GM12873 (cell line): ENCODE measurements around the gene CARS2.

Experiments
- TF ChIP-seq, protein P1 (sequence below): IDR thresholded peaks from 2 replicates; pipeline ENCODE4 v1.5.1; 2012; ENCODE audit warnings: low read depth, mild to moderate bottlenecking, moderate library complexity, low read length, control low read depth; ENCODE audit not compliant: insufficient read depth; ENCODE audit errors: missing control alignments

The CARS2 gene

DNA sequence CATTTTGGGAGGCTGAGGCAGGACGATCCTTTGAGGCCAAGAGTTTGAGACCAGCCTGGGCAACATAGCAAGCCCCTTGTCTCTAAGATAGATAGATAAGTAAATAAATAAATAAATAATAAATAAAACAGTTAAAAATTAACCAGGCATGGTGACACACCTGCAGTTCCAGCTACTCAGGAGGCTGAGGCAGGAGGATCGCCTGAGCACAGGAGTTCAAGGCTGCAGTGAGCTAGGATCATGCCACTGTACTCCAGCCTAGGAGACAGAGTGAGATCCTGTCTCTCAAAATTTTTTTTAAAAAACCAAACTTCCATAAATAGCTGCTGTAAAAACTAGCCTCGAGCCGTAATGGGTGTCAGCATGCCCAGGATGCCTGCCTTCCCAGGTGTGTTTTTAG, 104.9 kb downstream of the CARS2 start:
- TF ChIP-seq, protein P1, sequence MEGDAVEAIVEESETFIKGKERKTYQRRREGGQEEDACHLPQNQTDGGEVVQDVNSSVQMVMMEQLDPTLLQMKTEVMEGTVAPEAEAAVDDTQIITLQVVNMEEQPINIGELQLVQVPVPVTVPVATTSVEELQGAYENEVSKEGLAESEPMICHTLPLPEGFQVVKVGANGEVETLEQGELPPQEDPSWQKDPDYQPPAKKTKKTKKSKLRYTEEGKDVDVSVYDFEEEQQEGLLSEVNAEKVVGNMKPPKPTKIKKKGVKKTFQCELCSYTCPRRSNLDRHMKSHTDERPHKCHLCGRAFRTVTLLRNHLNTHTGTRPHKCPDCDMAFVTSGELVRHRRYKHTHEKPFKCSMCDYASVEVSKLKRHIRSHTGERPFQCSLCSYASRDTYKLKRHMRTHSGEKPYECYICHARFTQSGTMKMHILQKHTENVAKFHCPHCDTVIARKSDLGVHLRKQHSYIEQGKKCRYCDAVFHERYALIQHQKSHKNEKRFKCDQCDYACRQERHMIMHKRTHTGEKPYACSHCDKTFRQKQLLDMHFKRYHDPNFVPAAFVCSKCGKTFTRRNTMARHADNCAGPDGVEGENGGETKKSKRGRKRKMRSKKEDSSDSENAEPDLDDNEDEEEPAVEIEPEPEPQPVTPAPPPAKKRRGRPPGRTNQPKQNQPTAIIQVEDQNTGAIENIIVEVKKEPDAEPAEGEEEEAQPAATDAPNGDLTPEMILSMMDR, result no peak

DNA sequence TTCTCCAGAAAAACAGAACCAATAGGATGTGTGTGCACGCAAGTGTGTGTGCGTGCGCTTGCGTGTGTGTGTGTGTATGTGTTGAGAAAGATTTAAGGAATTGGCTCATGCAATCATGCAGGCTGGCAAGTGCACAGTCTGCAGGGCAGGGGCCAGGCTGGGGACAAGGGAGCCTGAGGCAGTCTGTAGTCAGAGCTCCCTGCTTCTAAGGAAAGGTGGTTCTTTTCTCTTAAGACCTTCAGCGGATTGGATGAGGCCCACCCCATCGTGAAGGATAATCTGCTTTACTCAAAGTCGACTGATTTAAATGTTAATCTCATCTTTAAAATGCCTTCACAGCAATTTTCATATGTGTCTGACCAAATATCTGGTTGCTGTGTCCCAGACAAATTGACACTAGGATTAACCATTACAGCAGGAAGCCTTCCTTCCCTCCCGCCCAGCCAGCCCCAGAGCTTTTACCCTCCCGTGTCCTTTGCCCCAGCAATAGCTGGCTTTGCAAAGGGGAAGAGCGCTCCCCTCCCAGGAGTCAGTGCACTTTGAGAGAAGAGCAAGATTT, 105.6 kb downstream of the CARS2 start:
- TF ChIP-seq, protein P1, result no peak

DNA sequence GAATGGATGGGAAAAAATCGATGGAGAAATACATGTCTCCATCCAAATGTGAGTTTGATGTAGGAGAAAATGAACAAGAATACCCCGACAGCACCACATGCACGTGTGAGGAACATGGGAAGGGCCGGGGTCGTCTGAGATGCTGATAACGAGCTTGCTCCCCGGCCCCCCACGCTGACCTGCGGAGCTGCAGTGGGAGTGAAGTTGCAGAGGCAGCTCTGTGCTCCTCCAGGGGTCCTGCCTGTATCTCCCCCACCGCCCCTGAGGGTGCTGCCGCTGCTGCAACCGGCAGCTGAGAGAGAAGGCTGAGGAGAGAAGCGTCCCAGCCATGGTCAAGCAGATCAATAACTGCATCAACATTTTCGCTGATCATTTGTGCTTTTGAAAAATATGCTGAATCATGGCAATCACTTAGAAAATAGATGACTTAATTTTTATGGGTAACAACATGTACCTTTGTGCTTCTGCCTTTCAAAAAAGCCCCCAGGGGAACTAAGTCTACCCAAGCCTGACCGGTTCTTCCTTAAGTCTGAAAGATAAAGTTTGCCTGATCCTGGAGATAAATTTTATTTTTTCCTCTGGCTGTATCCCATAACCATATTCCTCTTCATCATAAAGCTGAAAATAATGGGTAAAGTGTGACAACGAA, 108.8 kb downstream of the CARS2 start:
- TF ChIP-seq, protein P1, result no peak

DNA sequence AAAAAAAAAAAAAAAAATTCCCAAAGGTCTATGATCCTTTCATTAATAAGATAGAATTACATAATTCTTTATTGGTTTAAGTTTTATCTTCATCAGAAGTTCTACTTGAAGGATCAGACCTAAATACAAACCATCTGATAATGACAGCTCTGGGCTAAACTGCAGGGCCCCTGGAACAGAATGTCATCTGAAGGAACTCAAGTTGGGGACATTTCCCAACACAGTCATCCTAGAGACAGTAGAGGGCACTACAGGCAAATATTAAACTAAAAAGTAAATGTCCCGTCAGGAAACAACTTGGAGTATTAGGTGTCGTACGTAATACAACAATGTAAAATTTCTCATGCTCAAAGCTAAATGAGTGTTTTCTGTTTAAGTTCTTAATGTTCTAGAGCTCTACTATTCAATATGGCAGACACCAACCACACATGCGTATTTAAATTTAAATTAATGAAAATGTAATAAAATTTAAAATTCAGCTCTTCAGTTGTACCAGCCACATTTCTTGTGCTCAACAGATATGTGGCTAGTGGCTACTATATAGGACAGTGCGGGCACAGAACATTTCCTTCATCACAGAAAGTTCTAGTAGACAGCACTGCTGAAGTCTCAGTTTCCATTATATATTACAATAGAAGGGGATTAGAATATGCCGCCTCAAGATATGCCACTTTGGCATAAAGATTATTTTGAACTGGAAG, 112.3 kb downstream of the CARS2 start:
- TF ChIP-seq, protein P1, result peak; percentile 62

DNA sequence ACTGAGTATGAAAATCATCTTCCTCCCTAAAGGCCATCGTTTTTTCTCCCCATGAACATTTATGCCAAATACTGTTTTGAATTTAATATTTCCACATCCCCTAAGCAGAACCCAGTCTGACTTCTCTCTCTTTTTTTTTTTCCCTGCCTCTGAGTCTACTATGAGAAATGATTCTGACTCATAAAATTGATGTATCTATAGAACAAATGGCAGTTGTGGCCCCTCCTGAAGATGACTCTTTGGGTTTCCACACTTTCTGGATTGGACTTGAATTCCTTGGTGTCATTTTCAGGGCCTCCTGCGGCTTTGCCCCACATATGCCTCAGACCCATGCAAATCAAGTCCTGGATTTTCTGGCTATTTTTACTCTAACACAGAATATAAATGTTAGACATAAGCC, 113.3 kb downstream of the CARS2 start:
- TF ChIP-seq, protein P1, result no peak
